Stimulated activated CD8-positive, alpha-beta memory T cell treated with anti-CD3 and anti-CD28 coated beads, Interleukin-15, amount 100 ng/mL, for 4 hours (primary cell): Measurements from ENCODE around the gene CYREN.

Experiments
- DNase-seq, 2 donors: peaks; one replicate each; pipeline ENCODE4 v3.0.0-alpha.2; 2020; ENCODE audit warnings: low read depth in 2 of 2

Gene CYREN

GRCh38 chr7:135197343-135197742, 26.8 kb upstream of the CYREN start:
- no peak for DNase-seq

GRCh38 chr7:135195968-135196629, 25.6 kb upstream of the CYREN start:
- no peak for DNase-seq

DNA sequence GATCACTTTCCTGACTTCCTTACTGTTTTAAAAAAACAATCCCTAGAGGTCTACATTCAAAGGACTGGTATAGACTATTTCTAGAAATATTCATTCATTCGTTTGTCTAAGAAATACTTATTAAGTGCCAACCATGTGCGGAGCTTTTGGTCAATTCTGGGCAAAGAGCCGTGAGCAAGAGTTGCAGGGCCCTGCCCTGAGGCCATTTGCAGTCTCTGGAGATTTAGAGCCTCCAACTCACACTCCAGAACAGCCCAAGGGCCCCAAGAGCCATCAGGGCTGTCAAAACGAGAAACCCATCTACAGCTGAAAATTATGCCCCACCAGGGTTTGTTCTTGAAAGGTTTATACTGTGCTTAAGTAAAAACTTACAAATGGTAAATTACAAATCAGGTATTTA, 24.6 kb upstream of the CYREN start:
- DNase-seq, result no peak

GRCh38 chr7:135194494-135195095, 24.1 kb upstream of the CYREN start:
- no peak for DNase-seq

- no peak for DNase-seq
Measured at GRCh38 chr7:135193615-135194081, 23.1 kb upstream of the CYREN start.

- DNase-seq, result no peak
Measured at GRCh38 chr7:135192914-135193536, 22.5 kb upstream of the CYREN start.

DNA sequence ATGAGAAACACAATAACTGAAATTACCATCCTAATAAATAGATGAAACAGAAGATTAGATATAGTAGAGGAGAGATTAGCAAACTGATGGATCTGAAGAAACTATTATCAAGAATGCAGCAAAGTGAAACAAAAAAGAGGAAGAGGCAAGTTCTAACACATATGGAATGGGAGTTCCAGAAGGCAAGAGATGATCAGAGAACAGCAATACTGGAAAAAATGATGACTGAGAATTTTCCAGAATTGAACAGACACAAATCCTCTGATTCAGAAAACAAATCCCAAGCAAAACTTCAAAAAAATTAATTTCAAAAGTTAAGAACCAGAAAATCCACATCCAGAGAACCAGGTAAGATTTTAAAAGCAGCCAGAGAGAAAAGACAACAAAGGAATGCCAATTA, 20.2 kb upstream of the CYREN start:
- DNase-seq, result no peak

GRCh38 chr7:135189961-135190360, 19.5 kb upstream of the CYREN start:
- DNase-seq, result no peak

DNA sequence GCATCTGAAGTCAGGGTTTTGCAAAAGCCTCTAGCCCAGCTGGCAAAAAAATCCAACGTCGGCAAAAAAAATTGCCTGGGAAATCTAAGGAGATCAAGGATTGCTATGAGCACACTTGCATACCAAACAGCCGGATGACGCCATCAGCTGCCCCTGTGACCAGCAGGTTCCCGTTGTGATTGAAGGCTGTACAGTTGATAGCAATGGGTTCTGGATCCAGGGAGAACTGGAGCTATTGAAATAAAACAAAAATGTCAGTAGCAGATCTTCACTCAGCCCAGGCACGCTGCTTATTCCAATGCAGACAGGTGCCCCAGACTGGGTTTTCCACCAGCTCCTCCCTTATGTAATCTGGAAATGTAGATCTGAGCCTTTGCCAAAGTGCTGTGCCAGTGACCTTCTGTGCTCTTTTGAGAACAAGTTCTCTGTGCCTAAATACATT, 18.7 kb upstream of the CYREN start:
- no peak for DNase-seq

DNA sequence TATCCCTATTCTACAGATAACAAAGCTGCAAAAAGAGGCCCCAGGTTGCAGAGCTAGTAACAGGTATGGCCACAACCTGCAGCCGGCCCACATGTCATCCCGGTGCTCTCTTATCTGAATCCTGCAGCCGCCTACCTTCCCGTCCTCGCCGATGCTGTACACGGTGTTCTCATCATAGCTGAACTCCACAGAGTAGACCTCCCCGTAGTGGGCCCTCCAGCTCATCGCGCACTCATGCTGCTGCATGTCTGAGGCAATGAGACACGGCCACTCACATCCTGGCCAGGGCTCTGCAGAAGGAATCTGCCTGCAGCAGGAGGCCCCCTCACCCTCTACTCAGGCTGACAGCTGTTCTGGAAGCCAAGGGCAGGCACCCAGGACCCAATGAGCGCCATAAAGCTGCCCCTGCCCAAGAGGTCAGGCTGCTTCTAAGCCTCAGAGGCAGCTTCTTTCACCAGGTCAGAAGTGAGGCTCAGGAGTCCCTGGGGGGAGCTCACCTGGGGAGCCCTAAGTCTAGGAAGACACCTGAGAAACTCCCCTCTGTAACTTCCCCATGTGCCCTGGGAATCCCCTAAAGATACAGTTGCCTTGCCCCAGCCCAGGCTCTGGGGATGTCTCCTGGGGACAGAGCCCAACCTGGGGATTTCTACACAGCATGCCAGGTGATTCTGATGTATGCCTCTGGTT, 17.9 kb upstream of the CYREN start:
- DNase-seq, result no peak

GRCh38 chr7:135186841-135187253, 16.3 kb upstream of the CYREN start:
- DNase-seq, result no peak

GRCh38 chr7:135186261-135186540, 15.7 kb upstream of the CYREN start:
- no peak for DNase-seq

DNA sequence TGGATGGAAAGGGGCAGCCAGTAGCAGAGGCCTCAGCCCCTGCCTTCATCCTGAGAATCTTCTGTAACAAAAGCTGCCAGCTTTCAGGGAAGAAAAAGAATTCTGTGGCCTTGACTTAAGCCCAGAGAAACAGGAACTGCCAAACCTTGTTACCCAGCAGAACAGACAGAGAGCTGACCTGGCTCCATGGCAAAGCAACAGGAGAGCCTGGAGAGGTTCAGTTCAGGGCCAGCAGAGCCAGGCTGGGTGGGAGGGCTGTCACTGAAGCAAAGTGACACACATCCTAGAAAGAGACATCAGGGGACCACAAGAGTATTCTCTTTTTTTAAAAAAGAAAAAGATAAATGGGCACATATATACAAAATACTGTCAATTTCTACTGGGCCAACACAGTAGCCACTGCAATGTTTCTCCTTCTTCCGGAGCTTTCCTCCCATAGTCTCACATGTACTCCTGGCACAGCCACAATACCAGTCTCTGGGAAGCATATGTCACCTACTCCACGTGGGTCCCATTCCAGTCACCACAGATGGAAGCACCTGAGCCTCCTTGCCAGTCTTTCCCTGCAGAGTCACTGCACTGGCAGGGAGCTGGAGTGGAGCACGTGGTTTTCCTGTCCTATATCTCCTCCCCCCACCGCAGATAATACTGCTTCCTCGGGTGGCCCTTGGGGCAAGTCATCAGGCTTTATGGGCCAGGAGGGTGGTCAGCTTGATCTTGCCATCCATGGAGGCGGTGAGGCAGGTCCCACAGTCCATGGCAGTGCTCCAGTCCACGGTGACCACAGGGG, 15.2 kb upstream of the CYREN start:
- no peak for DNase-seq

DNA sequence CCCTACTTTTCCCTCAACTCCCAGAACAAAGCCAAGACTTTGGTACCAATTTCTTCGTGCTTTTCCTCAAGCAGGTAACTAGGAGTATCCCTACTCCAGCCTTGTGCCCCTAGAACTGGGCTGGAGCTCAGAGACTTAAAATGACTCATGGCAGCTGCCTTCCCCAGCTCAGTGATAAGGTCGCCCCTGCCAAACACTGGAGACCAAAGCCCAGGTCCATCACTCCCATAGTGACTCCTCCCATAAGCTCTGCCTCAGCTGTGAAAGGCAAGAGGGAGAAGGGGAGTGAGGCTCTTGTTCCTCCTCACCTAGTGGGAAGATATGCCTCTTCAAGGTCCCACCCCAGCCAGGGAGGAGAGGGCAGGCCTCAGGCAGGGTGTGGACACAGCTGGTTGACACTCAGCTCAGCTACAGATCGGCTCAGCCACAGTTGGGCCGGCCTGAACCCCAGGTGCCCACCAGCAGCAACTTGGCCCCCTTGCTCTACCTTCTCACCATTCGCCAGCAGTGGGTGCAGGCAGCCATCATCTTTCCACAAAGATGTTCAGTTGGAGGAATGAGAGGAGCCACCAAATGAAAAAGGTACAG, 13.8 kb upstream of the CYREN start:
- DNase-seq, result no peak

DNA sequence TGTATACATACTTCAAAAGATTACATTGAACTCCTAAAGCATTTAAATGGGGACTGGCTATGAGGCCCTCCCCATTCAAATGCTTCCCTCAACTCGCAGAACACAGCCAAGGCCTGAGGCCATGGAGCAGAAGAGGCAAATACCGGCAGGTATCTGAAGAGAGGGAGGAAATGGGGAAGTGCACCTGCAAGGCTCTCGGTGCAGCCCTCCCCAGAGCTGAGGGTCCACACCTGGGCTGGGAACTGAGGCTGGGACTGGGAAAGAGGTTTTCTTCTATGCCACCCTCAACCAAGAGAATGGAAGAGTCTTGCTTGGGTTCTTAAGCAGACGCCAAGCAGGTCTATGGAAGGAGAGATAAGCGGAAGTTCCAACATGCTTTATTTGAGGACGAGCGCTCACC, 13.0 kb upstream of the CYREN start:
- no peak for DNase-seq

- no peak for DNase-seq
Measured at GRCh38 chr7:135181929-135182678, 11.6 kb upstream of the CYREN start.

- DNase-seq, result no peak
Measured at GRCh38 chr7:135181261-135181928, 10.9 kb upstream of the CYREN start.

GRCh38 chr7:135180122-135180521, 9.6 kb upstream of the CYREN start:
- DNase-seq, result no peak

- no peak for DNase-seq
Measured at GRCh38 chr7:135179321-135179925, 8.9 kb upstream of the CYREN start.

DNA sequence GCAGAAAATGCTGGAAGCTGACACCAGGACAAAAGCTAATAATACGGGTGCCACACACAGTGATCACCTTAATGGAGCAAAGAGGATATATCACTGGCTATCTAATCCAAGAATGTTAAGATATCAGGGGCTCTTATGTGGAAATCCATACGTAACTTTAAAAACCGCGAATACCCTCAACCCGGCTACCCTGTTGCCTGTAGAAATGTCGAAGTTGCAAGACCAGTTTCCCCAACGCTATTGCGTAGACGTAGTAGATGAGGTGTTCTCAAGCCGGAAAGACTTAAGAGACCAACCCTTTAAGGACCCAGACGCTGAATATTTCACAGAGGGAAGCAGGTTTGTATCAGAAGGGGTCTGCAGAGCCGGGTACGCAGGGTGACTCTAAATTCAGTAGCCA, 7.9 kb upstream of the CYREN start:
- no peak for DNase-seq
